ENCODE measurements around the gene TSPAN15. TPM values are rescaled to one million over a fixed set of nuclear protein-coding genes. Genes with fewer than 3 reads are reported as not detected.

TSPAN15 gene
- total RNA-seq, 1 donor from 2014 or later = 3.8 TPM

- ATAC-seq = no peak
Observed at GRCh38 chr10:69499726-69500689, 48.7 kb downstream of the TSPAN15 start.

GRCh38 chr10:69500864-69501468, 49.7 kb downstream of the TSPAN15 start:
- DNase-seq (ENCODE audit: low spot score) = peak; percentile 11
- ATAC-seq = no peak

More at GRCh38 chr10:69499726-69500689, 48.7 kb downstream of the TSPAN15 start:
- peak; percentile 38 for DNase-seq (ENCODE audit: low spot score)

GRCh38 chr10:69501657-69502056, 50.4 kb downstream of the TSPAN15 start:
- DNase-seq (ENCODE audit: low spot score) = peak; percentile 16
- no peak for ATAC-seq

- DNase-seq (ENCODE audit: low spot score) = peak; percentile 33
- no peak for ATAC-seq
Observed at GRCh38 chr10:69502589-69502988, 51.3 kb downstream of the TSPAN15 start.

GRCh38 chr10:69503001-69503895, 52.0 kb downstream of the TSPAN15 start:
- no peak for ATAC-seq
- DNase-seq (ENCODE audit: low spot score) = peak; percentile 32

- DNase-seq (ENCODE audit: low spot score) = peak; percentile 12
- no peak for ATAC-seq
Observed at GRCh38 chr10:69503896-69504265, 52.6 kb downstream of the TSPAN15 start.

- no peak for ATAC-seq
- DNase-seq (ENCODE audit: low spot score) = peak; percentile 23
Observed at GRCh38 chr10:69504576-69505250, 53.4 kb downstream of the TSPAN15 start.

- DNase-seq (ENCODE audit: low spot score) (peak; percentile 37), ATAC-seq (no peak)
Observed at GRCh38 chr10:69505636-69506318, 54.5 kb downstream of the TSPAN15 start.

GRCh38 chr10:69506487-69506833, 55.2 kb downstream of the TSPAN15 start:
- ATAC-seq = no peak
- no peak for DNase-seq (ENCODE audit: low spot score)

- DNase-seq (ENCODE audit: low spot score) (peak; percentile 41), ATAC-seq (no peak)
Observed at GRCh38 chr10:69506834-69507713, 55.8 kb downstream of the TSPAN15 start.

- ATAC-seq (no peak), DNase-seq (ENCODE audit: low spot score) (no peak)
Observed at GRCh38 chr10:69508738-69509340, 57.6 kb downstream of the TSPAN15 start.

GRCh38 chr10:69512901-69513300, 61.6 kb downstream of the TSPAN15 start:
- ATAC-seq (no peak), DNase-seq (ENCODE audit: low spot score) (no peak)

GRCh38 chr10:69513617-69514016, 62.4 kb downstream of the TSPAN15 start:
- DNase-seq (ENCODE audit: low spot score) = no peak
- ATAC-seq = no peak

GRCh38 chr10:69515699-69516259, 64.5 kb downstream of the TSPAN15 start:
- ATAC-seq = peak; percentile 100
- DNase-seq (ENCODE audit: low spot score) = peak; percentile 77

- peak; percentile 60 for ATAC-seq
Observed at GRCh38 chr10:69516316-69516715, 65.1 kb downstream of the TSPAN15 start.

GRCh38 chr10:69516796-69517195, 65.5 kb downstream of the TSPAN15 start:
- ATAC-seq (no peak), DNase-seq (ENCODE audit: low spot score) (no peak)

More at GRCh38 chr10:69516316-69516715, 65.1 kb downstream of the TSPAN15 start:
- no peak for DNase-seq (ENCODE audit: low spot score)

GRCh38 chr10:69517271-69517848, 66.1 kb downstream of the TSPAN15 start:
- ATAC-seq = no peak
- DNase-seq (ENCODE audit: low spot score) = no peak

- ATAC-seq = no peak
- no peak for DNase-seq (ENCODE audit: low spot score)
Observed at GRCh38 chr10:69527961-69528360, 76.7 kb downstream of the TSPAN15 start.

Measured in left lobe of liver (tissue), 2 donors.